Measurements from ENCODE around the gene BYSL.
"Not testable (repeated sequence)": the region's sequence is repeated elsewhere in the genome, so short reads cannot be mapped to it uniquely, and the experiment has no call there.

- TF ChIP-seq EZH2 (IDR thresholded peaks at IDR 0.05; ENCODE audit: borderline replicate concordance, low read depth, low read length, poor library complexity, severe bottlenecking); CTCF (conservative IDR thresholded peaks at IDR 0.05; ENCODE audit: low read depth, low read length): not testable (repeated sequence)
Observed at GRCh38 chr6:41942882-41943281, 21.6 kb downstream of the BYSL start.

All from A673 (cell line).